HG02678 (cell line): ENCODE results near the gene HABP4.

Experiments
- ATAC-seq: cut with Tn5 transposase; IDR thresholded peaks from one replicate; pipeline ENCODE4 v1.9.1; 2021; ENCODE audit warnings: mild to moderate bottlenecking, moderate library complexity; ENCODE audit not compliant: unreplicated experiment

Gene HABP4

DNA sequence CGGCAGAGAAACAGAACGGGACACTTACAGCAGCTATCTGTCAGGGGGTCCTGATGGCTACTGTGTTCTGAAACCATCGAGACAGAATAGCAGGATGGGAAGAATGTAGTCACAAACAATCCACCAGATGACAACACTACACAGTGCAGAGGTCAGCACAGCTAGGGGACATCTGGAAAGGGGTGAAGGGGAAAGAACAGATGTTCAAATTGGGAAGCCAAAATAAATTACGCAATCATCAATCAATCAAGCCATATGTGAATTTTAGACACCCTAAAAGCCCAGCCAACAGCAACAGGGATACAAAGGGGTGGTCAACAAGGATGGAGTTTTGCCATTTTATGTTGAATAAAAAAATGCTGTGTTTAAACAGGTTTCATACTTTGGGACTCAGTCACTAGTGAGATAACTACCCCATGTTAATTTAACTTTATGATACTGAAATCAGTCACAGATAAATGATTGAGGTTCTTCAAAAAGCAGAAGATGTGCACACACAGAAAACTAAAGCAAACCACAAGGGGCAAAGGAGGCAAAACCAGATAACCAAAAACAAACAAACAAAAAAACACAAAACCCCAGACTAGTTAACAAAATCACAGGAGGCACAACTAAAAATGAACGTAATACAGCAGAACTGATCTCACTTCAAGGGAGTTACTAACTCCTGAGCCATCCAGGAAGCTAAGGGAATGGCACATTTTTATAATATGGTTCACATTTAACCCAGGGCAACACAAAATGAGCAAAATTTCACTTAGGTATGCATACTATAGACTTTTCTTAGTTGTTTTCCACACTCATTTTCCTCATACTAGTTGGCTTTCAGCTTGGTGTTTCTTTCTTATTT, 65.9 kb downstream of the HABP4 start:
- no peak for ATAC-seq

DNA sequence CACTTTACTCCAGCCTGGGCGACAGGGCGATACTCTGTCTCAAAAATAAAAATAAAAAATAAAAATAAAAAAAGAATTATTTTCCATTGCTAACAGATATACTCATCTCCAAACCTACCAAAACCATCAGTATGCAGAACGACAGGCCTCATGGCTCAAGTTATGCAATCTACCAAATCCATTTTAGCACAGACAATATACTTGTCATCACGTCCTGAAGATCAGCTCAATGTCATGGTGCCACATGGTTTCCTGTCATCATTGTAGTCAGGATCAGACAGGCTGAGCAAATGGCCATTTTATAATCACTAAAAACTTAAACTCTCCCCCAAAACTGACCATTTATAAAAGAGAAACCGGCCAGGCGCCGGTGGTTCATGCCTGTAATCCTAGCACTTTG, 69.1 kb downstream of the HABP4 start:
- no peak for ATAC-seq

DNA sequence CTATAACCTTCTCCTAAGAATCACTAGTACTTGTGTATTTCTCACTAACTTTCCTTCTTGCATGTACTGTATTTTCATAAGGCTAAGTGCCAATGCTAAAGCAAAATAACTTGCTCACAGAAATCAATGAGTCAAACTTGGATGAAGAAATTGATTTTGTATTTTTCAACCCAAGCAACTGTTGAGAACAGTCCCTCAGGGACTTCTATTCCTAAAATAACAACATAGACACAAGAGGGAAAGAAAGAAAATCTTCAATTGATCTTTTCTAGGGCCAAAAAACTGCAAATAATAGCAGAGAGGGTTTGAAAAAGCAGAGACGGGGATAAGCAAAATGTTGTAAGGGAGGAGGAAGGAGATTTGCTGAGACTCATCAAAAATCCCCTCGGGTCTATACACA, 69.8 kb downstream of the HABP4 start:
- no peak for ATAC-seq

DNA sequence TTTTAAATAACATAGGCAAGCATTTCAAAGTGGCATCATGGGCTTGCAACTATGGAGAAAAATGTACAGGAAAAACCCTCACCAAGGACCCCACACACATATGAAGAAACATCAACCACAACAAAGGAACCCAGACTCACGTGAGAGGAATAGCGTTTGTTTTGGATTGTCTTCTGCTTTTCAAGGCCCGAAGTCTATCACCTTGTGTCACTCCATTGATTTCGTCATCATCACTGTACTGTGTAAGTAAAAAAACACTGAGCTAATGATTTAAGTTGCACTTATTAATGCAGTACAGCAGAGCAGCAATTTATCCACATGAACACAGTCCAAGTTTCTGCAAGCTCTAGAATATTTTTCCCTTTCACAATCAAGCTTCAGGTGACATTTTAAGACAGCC, 72.4 kb downstream of the HABP4 start:
- no peak for ATAC-seq

DNA sequence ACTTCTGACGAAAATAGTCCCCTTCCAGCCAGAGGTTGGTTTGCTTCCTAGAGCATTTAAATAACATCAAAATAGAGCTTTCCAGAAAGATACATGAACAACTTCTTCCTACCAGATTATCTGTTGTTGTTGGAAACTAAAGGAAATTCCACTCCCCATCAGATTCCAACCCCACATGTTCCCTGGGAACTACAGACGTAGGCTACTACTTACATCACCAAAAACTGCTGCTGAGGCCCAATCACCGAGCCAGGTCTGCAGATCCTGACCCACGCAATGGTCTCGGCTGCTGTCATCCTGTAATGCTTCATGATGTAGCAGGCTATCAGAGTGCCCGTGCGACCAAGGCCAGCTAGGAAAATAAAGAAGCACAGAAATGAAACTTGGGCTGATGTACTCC, 73.4 kb downstream of the HABP4 start:
- ATAC-seq = no peak

DNA sequence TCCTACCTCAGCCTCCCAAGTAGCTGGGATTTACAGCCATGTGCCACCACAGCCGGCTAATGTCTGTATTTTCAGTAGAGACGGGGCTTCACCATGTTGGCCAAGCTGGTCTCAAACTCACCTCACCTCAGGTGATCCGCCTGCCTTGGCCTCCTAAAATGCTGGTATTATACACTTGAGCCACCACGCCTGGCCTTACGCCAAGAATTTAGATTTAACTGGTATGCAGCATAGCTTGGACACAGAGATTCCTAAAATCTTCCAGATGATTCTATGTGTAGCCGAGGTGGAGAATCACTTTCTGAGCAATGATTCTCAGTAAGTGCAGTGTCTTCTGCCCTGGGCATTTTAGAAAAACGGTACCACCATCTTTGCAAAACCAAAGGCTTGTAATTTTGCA, 74.1 kb downstream of the HABP4 start:
- no peak for ATAC-seq

DNA sequence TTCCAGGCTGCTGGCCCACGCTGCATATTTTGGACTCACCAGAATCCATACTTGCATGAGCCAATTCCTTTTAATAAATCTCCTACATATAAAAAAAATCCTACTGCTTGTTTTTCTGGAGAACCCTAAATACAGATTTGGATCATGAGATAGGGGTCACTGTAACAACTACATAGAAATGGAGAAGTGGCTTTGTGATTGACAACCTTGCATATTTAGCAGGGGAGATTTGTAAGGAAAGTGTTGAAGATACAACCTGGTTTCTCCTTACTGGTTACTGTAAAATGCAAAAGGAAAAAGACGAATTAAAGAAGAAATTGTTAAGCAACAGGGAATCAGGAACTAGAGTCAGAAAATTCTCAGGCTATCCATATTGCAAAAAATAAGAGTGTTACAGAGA, 74.8 kb downstream of the HABP4 start:
- ATAC-seq = no peak

DNA sequence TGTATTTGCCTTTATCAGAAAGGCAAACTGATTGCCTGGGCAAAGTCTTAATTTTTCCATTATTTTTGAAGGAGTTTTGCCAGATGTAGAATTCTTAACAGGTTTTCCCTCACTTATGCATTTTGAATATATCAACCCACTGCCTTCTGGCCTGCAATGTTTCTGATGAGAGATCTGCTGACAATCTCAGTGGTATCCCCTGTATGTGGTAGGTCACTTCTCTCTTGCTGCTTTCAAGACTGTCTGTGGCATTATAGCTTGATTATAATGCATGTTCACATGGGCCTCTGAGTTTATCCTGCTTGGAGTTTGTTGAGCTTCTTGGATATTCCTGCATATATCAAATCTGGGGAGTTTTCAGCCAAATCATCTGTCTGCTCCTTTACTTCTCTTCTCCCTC, 82.2 kb downstream of the HABP4 start:
- ATAC-seq = no peak

DNA sequence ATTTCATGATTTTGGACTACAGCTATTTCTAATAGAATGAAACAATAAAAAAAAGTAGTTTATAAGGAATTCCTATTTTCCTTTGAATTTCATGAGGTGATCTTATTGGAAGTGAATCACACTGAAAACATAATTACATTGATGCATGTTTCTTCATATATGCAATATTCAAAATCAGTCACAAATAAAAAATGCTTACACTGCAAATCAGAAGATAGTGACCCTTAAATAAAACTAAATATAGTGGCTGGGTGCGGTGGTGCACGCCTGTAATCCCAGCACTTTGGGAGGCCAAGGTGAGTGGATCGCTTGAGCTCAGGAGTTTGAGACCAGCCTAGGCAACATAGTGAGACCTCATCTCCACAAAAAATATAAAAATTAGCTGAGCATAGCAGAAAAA, 90.1 kb downstream of the HABP4 start:
- ATAC-seq = no peak
